GM12865 (cell line): ENCODE data around the gene DENND1B.
A peak's percentile ranks its signal among the peaks of the same experiment; 100 is the strongest.

Experiments
- DNase-seq: peaks from one replicate; pipeline ENCODE4 v3.0.0; 2010; ENCODE audit warnings: low read depth
- H3K4me3 ChIP-seq: 2 replicates; pipeline ENCODE4 v1.5.1; 2011; ENCODE audit warnings: mild to moderate bottlenecking, low read depth, low read length, control low read depth
- TF ChIP-seq, protein P1 (sequence below): IDR thresholded peaks from 2 replicates; pipeline ENCODE4 v1.5.1; 2011; ENCODE audit warnings: low read length, control low read depth, low read depth, inconsistent platforms; ENCODE audit not compliant: insufficient read depth; ENCODE audit errors: missing control alignments

Gene DENND1B

DNA sequence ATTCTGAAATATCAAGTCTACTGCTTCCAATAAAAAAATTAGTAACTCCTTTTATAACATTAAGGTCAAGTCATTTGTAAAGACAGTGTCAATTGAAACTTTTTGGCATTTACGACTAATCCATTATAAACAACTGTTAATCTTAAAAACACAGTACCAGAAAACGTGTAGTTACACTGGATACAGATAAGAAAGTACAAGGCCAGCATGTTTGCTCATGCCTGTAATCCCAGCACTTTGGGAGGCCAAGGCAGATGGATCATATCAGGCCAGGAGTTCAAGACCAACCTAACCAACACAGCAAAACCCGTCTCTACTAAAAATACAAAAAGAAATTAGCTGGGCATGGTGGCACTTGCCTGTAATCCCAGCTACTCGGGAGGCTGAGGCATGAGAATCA, 29.4 kb downstream of the DENND1B start:
- H3K4me3 ChIP-seq: no peak overlapping the region
- DNase-seq: no peak
- TF ChIP-seq, protein P1, sequence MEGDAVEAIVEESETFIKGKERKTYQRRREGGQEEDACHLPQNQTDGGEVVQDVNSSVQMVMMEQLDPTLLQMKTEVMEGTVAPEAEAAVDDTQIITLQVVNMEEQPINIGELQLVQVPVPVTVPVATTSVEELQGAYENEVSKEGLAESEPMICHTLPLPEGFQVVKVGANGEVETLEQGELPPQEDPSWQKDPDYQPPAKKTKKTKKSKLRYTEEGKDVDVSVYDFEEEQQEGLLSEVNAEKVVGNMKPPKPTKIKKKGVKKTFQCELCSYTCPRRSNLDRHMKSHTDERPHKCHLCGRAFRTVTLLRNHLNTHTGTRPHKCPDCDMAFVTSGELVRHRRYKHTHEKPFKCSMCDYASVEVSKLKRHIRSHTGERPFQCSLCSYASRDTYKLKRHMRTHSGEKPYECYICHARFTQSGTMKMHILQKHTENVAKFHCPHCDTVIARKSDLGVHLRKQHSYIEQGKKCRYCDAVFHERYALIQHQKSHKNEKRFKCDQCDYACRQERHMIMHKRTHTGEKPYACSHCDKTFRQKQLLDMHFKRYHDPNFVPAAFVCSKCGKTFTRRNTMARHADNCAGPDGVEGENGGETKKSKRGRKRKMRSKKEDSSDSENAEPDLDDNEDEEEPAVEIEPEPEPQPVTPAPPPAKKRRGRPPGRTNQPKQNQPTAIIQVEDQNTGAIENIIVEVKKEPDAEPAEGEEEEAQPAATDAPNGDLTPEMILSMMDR: no peak

DNA sequence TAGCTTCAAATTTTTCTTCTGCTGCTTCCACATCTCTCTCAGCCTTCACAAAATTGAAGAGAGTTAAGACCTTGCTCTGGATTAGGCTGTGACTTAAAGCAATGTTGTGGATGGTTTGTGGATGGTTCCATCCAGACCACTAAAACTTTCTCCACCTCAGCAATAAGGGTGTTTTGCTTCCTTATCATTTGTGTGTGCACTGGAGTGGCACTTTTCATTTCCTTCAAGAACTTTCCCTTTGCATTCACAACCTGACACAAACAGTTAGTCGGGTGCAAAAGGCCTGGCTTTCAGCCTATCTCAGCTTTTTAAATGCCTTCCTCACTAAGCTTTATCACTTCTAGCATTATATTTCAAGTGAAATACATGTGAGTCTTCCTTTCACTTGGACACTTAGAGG, 30.3 kb downstream of the DENND1B start:
- peak; percentile 6 for DNase-seq
- TF ChIP-seq, protein P1: no peak
- H3K4me3 ChIP-seq: no peak overlapping the region

DNA sequence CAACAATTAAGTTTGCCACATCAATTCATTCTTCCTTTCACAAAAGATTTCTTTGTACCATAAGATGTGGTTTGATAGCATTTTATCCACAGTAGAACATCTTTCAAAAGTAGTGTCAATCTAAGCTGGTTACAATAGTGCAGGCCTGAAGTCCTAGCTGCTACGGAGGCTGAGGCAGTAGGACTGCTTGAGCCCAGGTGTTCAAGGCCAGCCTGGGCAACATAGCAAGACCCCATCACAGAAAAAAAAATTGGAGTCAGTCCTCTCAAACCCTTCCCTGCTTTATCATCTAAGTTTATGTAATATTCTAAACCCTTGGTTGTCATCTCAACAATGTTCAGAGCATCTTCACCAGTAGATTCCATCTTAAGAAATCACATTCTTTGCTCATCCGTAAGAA, 31.7 kb downstream of the DENND1B start:
- no peak for DNase-seq
- H3K4me3 ChIP-seq: no peak overlapping the region
- TF ChIP-seq, protein P1: no peak

DNA sequence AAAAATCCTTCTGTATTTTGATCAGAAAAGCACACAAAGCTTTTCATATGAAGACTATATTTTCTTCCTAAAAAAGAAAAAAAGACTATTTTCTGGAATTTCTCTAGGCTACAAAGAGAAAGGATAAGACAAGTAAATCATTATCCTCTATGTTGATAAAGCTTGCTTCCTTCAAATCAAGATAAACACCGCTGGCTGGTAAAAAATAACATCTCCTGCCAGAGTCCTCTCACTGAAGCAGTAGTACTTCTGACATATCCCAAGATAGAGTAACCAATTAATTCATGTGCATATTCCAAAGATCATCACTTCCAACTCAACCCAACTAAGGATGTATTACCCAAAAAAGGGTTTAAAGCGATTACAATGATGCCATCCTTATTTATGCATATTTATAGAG, 34.3 kb downstream of the DENND1B start:
- TF ChIP-seq, protein P1: no peak
- no peak for DNase-seq
- no peak overlapping the region for H3K4me3 ChIP-seq

DNA sequence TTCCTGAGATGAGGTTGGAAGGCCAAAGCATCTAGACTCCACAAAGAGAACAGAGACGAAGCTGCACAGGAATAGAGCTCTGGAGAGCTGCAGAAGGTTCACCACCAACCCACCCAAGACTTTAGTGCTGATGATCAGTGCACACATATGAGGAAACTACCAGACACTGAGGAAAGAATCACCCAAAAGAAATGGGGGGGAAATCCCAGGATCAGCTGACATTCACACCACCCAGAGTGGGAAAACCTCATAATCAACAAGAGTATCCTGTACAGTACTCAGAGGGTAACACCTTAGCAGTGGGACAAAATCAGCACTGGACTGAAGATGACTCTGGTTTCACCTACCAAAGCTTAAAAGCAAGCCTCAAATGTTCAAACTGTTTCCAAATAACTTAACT, 36.4 kb downstream of the DENND1B start:
- no peak for DNase-seq
- H3K4me3 ChIP-seq: no peak overlapping the region
- TF ChIP-seq, protein P1: no peak

DNA sequence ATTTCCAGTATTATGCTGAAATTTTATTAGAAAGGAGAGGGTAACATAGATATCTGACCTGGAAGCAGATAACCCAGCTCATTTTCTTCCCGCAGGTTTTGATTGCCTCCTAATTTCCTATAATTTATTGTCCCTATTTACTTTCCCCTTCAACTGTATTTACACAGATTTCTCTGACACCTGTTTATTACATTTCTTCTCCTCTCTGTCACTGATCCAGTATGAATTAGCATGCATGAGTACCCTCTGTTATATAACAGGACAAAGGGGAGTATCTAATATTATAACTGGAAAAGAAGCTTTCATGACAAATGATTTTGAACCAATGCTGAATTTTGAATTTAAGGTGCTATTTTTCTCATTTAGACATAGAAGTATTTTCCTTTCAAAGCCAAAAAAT, 37.4 kb downstream of the DENND1B start:
- DNase-seq: no peak
- no peak overlapping the region for H3K4me3 ChIP-seq
- TF ChIP-seq, protein P1: no peak

DNA sequence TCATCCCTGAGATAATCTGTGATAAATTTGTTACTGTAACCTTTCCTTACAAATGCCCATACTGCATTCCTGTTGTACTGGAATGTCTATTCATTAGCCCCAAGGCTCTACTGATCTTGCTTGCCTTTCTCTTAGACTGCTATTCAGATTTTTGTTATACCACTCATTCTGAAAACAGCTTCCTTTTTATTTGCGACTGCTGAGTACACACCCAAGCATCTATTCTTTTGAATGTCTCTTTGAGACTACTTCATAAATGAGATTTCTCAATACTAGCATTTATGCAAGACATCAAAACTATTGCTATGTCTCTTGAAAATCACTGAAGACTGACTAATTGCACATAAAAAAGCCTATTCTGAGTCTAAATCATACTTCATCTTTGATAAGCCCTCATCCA, 38.6 kb downstream of the DENND1B start:
- DNase-seq: no peak
- TF ChIP-seq, protein P1: no peak
- no peak overlapping the region for H3K4me3 ChIP-seq
